ENCODE measurements around the gene LDLRAD4. TPM values are rescaled to one million over a fixed set of nuclear protein-coding genes. Genes with fewer than 3 reads are reported as not detected.
A peak's percentile ranks its signal among the peaks of the same experiment; 100 is the strongest.

The LDLRAD4 gene
- total and polyA plus RNA-seq, 9 of the 15 experiments (the other 6 are each of a cell fraction or from before 2014, with no cell fraction given) = 0.01 TPM; not detected in 8

GRCh38 chr18:13406049-13406615 is 187.6 kb downstream of the LDLRAD4 start:
- Histone ChIP-seq H3K9me3 (replicated peaks; ENCODE audit: control insufficient read depth, insufficient read depth, low read depth, low read length) (no peaks in the 10 kb centered on the region), H3K27ac (ENCODE audit: extremely low read depth, low read depth, low read length) (no peak overlapping the region), H3K4me3 (no peak overlapping the region), H4K20me1 (replicated peaks; ENCODE audit: control insufficient read depth, insufficient read depth, low read length) (no peaks in the 10 kb centered on the region), H3K4me1 (replicated peaks in 1 of 2; ENCODE audit: control insufficient read depth in 2 of 2, insufficient read depth in 2 of 2, low read length in 2 of 2) (no peaks in the 10 kb centered on the region), H2AFZ (ENCODE audit: low read depth, low read length) (no peak overlapping the region), H3K79me2 (ENCODE audit: control insufficient read depth, insufficient read depth, low read length) (no peaks in the 10 kb centered on the region), H3K4me2 (ENCODE audit: insufficient read depth, low read length) (no peak overlapping the region), H3K9ac (ENCODE audit: insufficient read depth in 1 of 2, low read depth in 2 of 2, low read length in 2 of 2) (no peak overlapping the region), H3K36me3 (ENCODE audit: control insufficient read depth, insufficient read depth, low read length) (no peaks in the 10 kb centered on the region), H3K27me3 (ENCODE audit: control insufficient read depth in 2 of 2, insufficient read depth in 2 of 2, low read length in 2 of 2) (peaks cover 17 to 35% of the 10 kb centered on the region in 2 experiments; a peak in 4 of 5 replicates), H3K9me1 (ENCODE audit: control insufficient read depth, insufficient read depth, low read length) (no peaks in the 10 kb centered on the region)
- BruUV-seq (replicated peaks) = no TSS peak
- DNase-seq (ENCODE audit: extremely low read depth in 1 of 4, low spot score in 3 of 4) = no peak
- TF ChIP-seq HLTF (IDR thresholded peaks at IDR 0.05) = no peak
- TF ChIP-seq PCBP1 (IDR thresholded peaks at IDR 0.05; ENCODE audit: low read depth, low read length, poor library complexity, severe bottlenecking) = no peak
- TF ChIP-seq ZZZ3 (IDR thresholded peaks at IDR 0.05) = no peak
- ChIA-PET CTCF (ENCODE audit: low intra/inter-chr PET ratio) (no interaction called here), POLR2A (interaction anchor here (0.6 to 0.7 kb wide), 2 partner anchors 33 to 626 kb away, joined by 3 read pairs; no protein-coding TSS in a partner anchor)
- FAIRE-seq = no peak
- no peak for ATAC-seq
- in situ Hi-C loops (cut with MboI) (no loop called here), intact Hi-C loops (cut with micrococcal nuclease) (no loop called here)
- 1% methylated on average over 9 of the region's 9 CpGs for WGBS (ENCODE audit: insufficient coverage, low coverage, missing lambda C conversion rate)

- POLR2A ChIA-PET = interaction anchor here (0.6 kb wide), 1 partner anchor 34 kb away, joined by 3 read pairs; no protein-coding TSS in a partner anchor
- H3K9me1 ChIP-seq (ENCODE audit: control insufficient read depth, insufficient read depth, low read length) = no peaks in the 10 kb centered on the region
- H3K79me2 ChIP-seq (ENCODE audit: control insufficient read depth, insufficient read depth, low read length) = no peaks in the 10 kb centered on the region
- no peak for DNase-seq (ENCODE audit: extremely low read depth in 1 of 4, low spot score in 3 of 4)
- no TSS peak for BruUV-seq (replicated peaks)
- H3K9me3 ChIP-seq (replicated peaks; ENCODE audit: control insufficient read depth, insufficient read depth, low read depth, low read length) = no peaks in the 10 kb centered on the region
- CTCF ChIA-PET (ENCODE audit: low intra/inter-chr PET ratio) = no interaction called here
- no peak for ATAC-seq
- H3K27me3 ChIP-seq (ENCODE audit: control insufficient read depth in 2 of 2, insufficient read depth in 2 of 2, low read length in 2 of 2) = peaks cover 14 to 31% of the 10 kb centered on the region in 2 experiments; a peak in 3 of 5 replicates
- H2AFZ ChIP-seq (ENCODE audit: low read depth, low read length) = no peak overlapping the region
- no peak overlapping the region for H3K27ac ChIP-seq (ENCODE audit: extremely low read depth, low read depth, low read length)
- 18% methylated on average over 11 of the region's 11 CpGs for WGBS (ENCODE audit: insufficient coverage, low coverage, missing lambda C conversion rate)
- H3K9ac ChIP-seq (ENCODE audit: insufficient read depth in 1 of 2, low read depth in 2 of 2, low read length in 2 of 2) = no peak overlapping the region
- FAIRE-seq = no peak
- H3K4me3 ChIP-seq = no peak overlapping the region
- no peaks in the 10 kb centered on the region for H3K36me3 ChIP-seq (ENCODE audit: control insufficient read depth, insufficient read depth, low read length)
- in situ Hi-C loops (cut with MboI) (no loop called here), intact Hi-C loops (cut with micrococcal nuclease) (no loop called here)
- H4K20me1 ChIP-seq (replicated peaks; ENCODE audit: control insufficient read depth, insufficient read depth, low read length) = no peaks in the 10 kb centered on the region
- no peaks in the 10 kb centered on the region for H3K4me1 ChIP-seq (replicated peaks in 1 of 2; ENCODE audit: control insufficient read depth in 2 of 2, insufficient read depth in 2 of 2, low read length in 2 of 2)
- H3K4me2 ChIP-seq (ENCODE audit: insufficient read depth, low read length) = no peak overlapping the region
- TF ChIP-seq SOX6 (IDR thresholded peaks at IDR 0.05) = no peak
- no peak for TF ChIP-seq KDM1A (IDR thresholded peaks at IDR 0.05)
- TF ChIP-seq PYGO2 (tag; IDR thresholded peaks at IDR 0.05) = no peak
- TF ChIP-seq ZNF639 (CRISPR knock-in tag; conservative IDR thresholded peaks at IDR 0.05 in 1 of 2, IDR thresholded peaks at IDR 0.05 in 1 of 2) = no peak
- TF ChIP-seq ZNF717 (CRISPR knock-in tag; IDR thresholded peaks at IDR 0.05) = no peak
- TF ChIP-seq MTA2 (IDR thresholded peaks at IDR 0.05; ENCODE audit: low read depth) = no peak
- peak; percentile 59; the same call in 1 of the 2 replicates for TF ChIP-seq MAFG (tag; conservative IDR thresholded peaks at IDR 0.05)
- TF ChIP-seq ATF1 (CRISPR knock-in tag; IDR thresholded peaks at IDR 0.05) = no peak
- TF ChIP-seq ATF1 (tag; IDR thresholded peaks at IDR 0.05) = no peak
- TF ChIP-seq CCAR2 (IDR thresholded peaks at IDR 0.05; ENCODE audit: low read depth, low read length) = no peak
- no peak for TF ChIP-seq SPI1 (IDR thresholded peaks at IDR 0.05; ENCODE audit: borderline replicate concordance, low read depth, low read length)
- no peak for TF ChIP-seq ZNF444 (CRISPR knock-in tag; IDR thresholded peaks at IDR 0.05)
- no peak for TF ChIP-seq CREM (IDR thresholded peaks at IDR 0.05; ENCODE audit: low read depth)
- TF ChIP-seq MAX (CRISPR knock-in tag; IDR thresholded peaks at IDR 0.05) = no peak
- peak; percentile 58; the same call in 1 of the 2 replicates for TF ChIP-seq C11orf30 (IDR thresholded peaks at IDR 0.05; ENCODE audit: low read depth)
These were observed 188.2 kb downstream of the LDLRAD4 start for GRCh38 chr18:13406736-13407135.

Measured in K562 (cell line).